Astrocyte of the hippocampus (primary cell): ENCODE results near the gene PPM1A.
A peak's percentile ranks its signal among the peaks of the same experiment; 100 is the strongest.

Experiments
- DNase-seq: peaks from one replicate; pipeline ENCODE4 v3.0.0; 2011; ENCODE audit warnings: low read depth, low spot score

The PPM1A gene

DNA sequence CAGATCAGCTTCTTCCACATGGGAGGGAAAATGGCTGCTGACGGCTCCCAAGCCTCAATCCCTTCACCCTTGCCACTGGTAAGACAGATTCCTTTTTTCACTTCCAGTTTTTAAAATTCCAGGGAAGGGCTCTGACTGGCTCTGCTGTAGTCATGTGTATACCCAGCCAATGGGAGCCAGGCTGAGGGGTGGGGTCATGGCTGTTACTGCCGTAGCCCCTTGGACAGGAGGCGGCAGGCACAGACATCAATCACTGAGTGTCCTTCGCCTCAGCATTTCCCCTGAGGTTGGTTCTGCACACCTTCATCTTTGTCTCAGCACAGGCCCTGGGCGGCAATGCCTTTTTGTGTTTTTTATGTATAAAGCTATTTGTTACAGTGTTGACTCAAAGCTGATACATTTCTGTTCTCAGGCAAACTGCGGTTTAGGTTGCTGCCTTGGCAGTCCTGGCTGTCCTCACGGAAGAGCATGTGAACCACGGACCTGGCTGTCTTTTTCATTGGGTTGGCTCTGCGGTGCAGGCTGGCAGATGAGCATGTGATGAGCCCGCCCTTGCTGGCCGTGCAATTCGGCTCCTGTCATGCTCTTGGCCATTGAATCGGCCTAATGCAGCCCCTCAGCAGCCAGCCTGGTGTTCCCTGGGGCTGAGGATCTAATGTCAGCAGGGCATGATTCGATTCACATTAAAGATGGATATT, 74.3 kb downstream of the PPM1A start:
- DNase-seq: no peak

DNA sequence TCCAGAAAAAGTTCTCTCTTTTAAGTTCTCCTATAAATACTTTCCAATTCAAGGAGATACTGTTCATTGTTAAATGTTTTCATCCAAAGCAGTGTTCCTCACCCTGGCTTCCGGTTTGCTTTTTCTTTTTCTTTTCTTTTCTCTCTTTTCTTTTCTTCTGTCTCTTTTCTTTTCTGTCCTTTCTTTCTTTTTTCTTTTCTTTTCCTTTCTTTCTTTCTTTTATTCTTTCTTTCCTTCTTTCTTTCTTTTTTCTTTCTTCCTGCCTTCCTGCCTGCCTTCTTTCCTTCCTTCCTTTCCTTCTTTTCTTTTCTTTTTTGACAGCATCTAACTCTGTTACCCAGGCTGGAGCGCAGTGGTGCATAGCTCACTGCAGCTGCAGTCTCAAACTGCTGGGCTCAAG, 75.8 kb downstream of the PPM1A start:
- DNase-seq: no peak

DNA sequence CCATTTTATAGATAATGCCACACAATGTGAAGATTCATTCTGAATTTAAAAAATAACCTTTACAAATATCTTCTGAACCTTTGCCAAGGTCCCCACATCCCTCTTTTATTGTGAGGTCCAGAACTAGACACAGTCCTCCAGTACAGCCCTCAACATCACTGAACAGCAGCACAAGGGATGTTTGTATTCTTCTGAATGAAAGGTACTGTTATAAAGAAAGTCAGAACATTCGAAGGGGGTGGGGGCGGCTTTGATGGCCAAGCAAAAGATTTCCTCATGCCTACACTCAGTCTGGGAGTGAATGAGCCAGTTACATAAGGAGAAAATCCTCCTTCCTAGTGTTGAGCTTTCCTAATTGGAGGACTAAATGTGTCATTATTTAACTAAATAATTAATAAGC, 77.3 kb downstream of the PPM1A start:
- no peak for DNase-seq

DNA sequence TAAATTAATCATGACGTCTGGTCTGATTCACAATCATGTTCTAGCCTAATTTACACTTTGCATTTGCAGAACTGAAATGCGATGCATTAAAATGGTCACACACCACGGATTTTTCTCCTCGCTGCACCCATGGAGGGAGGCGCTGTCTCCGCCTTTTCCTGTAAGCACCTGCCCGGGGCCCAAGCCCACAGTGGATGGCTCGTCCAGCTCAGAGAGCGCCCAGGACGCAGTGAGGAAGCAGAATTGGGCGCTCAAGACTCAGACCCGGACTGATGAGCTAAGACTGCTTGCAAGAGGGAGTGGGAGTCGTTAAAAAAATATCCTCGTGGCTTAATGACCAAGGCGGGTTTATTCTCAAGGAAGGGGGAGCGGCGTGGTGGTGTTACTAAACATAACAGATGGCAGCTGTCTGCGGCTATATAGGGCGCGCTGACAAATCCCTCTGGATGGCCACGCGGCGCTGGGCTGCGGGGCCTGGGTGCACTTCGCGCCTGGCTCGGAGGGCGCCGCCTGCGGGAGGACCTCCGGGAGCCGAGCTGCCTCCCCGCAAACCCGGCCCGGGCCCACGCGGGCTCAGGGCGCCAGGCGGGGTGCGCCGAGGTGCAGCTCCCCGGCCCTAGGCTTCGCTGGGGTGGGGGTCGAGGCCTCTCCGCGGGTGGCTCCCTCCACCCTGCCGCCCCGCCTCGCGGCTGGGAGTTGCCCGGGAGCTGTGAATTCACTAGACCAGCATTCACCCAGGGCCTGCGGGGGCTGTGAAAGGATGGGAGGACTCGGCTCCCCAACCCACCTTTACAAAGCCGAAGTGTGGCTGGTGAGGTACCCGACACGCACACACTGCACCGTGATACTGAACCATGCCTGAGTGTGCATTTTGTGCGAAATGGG, 78.7 kb downstream of the PPM1A start:
- peak; percentile 44 for DNase-seq

DNA sequence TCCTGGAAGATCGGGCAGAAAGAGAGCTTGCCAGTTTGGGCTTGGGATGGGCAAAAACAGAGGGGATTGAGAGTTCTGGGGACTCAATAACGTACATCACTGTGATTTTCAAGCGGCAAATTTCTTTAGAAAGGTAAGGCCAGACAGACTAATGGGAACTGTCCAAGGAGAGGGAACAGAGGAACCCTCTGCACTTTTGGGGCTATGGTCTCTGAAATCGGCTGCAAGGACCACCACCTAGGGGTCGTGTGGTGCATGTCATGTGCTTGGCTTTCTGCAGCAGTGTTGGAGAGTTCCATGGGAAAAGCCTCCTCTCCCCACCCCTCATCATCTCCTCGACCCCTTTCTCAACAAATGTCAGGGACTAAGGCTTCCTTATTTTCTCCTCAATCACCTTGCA, 79.6 kb downstream of the PPM1A start:
- DNase-seq: no peak

DNA sequence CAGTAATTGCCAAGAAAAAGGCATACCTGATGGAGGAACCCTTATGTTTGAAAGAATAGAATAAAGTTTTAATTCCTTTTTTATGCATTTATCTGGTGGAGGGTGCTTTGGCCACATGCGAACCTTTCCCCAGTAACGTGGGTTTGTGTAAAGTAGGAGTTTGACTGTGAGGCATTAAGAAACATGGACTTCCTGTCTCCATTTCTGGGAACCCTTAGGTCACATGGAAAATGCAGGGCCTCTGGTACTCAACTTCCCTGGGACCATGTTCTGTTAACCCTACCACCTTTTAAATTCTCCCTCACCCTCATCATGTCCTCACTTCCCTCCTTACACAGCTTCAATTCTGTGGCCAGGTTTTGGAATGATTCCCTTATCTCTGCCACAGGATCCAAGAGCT, 80.3 kb downstream of the PPM1A start:
- no peak for DNase-seq

DNA sequence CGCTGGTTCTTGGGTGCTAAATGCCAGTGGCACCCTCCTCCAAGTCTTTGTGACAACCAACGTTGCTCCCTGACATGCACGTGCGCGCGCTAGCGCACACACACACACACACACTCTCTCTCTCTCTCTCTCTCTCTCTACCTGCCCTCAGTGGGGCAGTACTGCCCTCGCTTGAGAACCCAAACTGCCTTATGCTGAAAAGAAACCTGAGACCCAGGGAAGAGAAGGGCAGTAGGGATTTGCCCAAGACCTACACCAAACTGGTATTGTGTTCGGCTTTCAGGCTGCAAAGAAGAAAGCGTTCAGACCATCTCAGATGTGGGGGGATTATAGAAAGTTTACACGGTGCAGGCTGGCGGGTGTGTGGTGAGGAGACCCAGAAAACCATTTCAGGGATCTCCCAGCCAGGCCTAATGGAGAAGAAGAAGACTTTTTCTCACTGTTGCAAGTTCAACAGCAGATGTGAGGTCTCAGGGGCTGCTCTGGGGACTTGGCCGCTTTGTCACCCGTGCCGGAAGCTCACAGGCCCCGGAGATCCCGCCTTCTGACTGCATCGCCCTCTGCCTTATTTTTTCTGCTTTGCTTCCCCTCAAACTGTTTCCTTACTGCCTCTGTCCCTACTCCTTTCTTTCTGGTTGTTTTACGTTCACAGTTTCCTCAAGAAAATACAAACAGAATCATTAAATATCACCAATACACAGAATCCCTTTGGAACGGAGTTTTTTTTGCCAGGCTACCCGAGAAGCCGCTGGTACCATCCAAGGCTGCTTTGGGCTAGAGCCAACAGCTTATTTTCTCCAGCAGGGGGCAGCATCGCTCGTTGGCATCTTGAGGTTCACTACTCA, 82.4 kb downstream of the PPM1A start:
- DNase-seq: peak; percentile 74

DNA sequence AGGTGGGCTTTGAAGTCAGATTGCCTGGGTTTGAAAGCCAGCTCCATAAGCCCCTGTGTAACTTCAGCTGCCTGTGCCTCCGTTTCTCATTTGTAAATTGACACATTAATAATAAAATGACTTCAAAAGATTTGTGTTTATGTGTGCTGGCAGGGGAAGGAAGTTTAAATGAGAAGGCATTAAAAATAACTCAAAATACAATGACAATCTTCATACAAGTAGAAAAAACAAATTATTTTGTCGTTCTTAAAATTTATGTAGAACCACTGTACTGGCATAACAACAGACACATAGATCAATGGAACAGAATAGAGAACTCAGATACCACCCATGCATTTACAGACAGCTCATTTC, 83.0 kb downstream of the PPM1A start:
- no peak for DNase-seq

DNA sequence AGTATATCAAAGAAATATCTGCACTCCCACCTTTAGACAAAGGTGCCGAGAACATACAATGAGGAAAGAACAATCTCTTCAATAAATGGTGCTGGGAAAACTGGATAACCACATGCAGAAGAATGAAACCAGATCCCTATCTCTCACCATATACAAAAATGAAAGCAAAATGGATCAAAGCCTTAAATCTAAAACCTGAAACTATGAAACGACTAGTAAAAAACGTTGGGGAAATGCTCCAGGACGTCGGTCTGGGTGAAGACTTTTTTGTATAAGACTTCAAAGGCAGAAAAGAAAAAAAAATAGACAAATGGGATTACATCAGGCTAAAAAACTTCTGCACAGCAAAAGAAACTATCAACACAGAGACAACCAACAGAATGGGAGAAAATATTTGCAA, 83.8 kb downstream of the PPM1A start:
- no peak for DNase-seq

DNA sequence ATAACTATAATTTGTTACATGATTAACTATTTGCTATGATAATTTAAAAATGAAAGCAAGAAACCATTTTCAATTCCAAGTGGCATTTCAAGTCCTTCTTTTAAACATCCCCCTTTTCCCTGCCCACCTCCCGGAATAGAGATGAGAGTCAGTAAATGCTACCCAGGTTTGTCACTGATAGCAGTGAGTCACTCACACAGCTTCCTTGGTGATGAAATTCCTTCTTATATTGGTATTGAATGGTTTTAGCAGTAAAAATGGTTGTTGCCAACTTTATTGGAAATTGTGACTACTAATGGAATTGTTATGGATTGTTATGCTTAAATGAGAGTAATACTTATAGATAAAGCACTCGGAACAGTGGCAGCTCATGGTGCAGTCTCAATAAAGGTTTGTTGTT, 90.5 kb downstream of the PPM1A start:
- DNase-seq: no peak

DNA sequence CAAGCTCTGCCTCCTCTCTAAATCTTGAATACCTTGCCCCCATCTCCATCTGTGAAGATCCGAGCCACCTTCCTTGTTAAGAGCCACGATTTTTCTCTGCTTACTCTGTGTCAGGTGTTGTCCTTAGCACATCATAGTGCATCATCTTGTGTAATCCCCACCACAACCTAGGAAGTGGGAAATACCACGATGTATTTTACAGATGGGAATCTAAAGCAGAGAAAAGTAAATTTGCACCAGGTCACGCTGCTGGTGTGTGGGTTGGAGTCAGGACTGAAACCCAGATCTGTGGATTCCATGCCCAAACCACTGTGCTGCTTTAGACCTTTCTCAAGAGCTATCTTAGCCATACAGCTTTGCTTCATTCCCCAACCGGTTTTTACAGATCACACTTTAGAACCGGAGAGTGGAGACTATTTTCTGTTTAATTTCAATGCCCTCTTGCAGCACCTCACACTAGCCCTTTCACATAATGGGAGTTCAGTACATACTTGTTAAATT, 94.6 kb downstream of the PPM1A start:
- DNase-seq: no peak

DNA sequence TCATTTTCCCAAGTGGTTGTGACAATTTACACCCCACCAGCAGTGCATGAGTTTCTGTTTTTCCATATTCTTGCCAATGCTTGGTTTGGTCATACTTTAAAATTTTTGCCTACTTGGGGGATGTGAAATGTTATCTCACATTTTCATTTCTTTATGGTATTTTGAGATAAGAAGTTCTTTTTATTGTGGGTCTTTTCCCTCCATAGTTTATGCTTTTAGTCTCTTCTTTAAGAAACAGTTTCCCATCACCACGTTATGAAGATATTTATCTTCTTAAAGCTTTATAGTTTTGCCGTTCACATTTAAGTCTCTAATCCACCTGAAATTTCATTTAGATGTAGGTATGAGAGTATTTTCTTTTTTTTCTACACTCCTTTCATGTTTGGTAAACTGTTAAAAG, 95.7 kb downstream of the PPM1A start:
- DNase-seq: no peak

DNA sequence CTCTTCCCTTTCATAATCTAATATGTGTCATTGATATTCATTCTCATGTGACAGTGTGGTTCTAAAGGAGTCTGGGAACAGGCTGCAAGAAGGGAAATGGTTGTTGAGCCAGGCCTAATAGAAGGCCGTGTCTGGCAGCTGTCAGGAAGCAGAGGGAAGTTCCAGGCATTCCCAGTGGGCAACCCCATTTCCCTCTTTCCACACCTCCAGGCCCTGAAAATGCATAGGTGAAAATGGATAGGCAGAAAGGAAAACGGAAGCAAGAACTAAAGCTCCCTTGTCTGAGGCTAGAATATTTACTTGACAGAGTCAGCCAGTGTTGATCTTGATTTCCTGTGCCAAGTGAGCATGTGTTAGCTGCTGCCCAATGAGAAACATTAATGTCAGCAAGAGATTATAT, 97.7 kb downstream of the PPM1A start:
- no peak for DNase-seq

DNA sequence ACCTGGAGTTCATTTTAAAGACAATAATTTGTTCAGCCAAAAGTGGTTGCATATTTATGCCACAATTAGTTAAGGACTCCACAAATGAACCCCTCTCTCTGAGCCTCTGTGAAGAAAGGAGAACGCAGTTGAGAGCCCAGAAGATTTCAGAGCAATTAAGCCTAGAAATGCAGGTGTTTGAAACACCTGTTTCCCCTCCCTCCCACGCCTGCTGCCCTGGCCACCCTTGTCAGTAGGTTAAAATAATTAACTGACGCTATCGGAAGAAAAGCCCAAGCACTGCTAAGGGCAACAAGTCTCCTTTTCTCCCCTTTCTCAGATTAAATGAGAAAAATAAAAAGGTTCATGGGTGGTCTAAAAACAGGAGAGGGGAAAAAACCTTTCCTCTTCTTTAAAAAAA, 99.2 kb downstream of the PPM1A start:
- no peak for DNase-seq
